SK-N-SH (cell line): Measurements from ENCODE around the gene WIPF2.

ENCODE experiments used
- CHD2 ChIP-seq: fragments of 150-350 bp; IDR thresholded peaks from 2 replicates; pipeline ENCODE4 v1.6.1; 2018; ENCODE audit warnings: low read length; ENCODE audit not compliant: partially characterized antibody
- ELF1 ChIP-seq: IDR thresholded peaks from 2 replicates; pipeline ENCODE4 v1.4.0; 2012
- EZH2phosphoT487 ChIP-seq: fragments of 200-600 bp; sonication (generic); IDR thresholded peaks from 2 replicates; pipeline ENCODE4 v1.6.1; 2017; ENCODE audit warnings: low read depth, mixed run types, mild to moderate bottlenecking, antibody characterized with exemption, moderate library complexity, borderline replicate concordance
- GABPA ChIP-seq: IDR thresholded peaks from 2 replicates; pipeline ENCODE4 v1.4.0; 2012; ENCODE audit warnings: low read depth, mild to moderate bottlenecking
- GATA2 ChIP-seq: sonication (generic); formaldehyde crosslinking; IDR thresholded peaks from 2 replicates; pipeline ENCODE4 v1.5.0; 2020; ENCODE audit warnings: mild to moderate bottlenecking, missing genetic modification reagents
- MXI1 ChIP-seq: IDR thresholded peaks from 2 replicates; pipeline ENCODE4 v1.6.1; 2012; ENCODE audit warnings: mild to moderate bottlenecking, low read depth, low read length, improper control_type of control experiment
- NFIC ChIP-seq: IDR thresholded peaks from 2 replicates; pipeline ENCODE4 v1.4.0; 2012; ENCODE audit warnings: borderline replicate concordance
- POLR2AphosphoS5 ChIP-seq: IDR thresholded peaks from 2 replicates; pipeline ENCODE4 v1.6.1; 2012; ENCODE audit warnings: low read depth, low read length
- RXRA ChIP-seq: IDR thresholded peaks from 2 replicates; pipeline ENCODE4 v1.4.0; 2012; ENCODE audit warnings: low read depth, mild to moderate bottlenecking, borderline replicate concordance
- SIN3A ChIP-seq: IDR thresholded peaks from 2 replicates; pipeline ENCODE4 v1.6.1; 2012; ENCODE audit warnings: low read depth, mild to moderate bottlenecking, low read length, moderate library complexity, borderline replicate concordance
- TF ChIP-seq, protein P1 (sequence below): fragments of 200-600 bp; sonication (generic); IDR thresholded peaks from 2 replicates; pipeline ENCODE4 v1.6.1; 2017; ENCODE audit warnings: antibody characterized with exemption, mild to moderate bottlenecking, moderate library complexity

DNA sequence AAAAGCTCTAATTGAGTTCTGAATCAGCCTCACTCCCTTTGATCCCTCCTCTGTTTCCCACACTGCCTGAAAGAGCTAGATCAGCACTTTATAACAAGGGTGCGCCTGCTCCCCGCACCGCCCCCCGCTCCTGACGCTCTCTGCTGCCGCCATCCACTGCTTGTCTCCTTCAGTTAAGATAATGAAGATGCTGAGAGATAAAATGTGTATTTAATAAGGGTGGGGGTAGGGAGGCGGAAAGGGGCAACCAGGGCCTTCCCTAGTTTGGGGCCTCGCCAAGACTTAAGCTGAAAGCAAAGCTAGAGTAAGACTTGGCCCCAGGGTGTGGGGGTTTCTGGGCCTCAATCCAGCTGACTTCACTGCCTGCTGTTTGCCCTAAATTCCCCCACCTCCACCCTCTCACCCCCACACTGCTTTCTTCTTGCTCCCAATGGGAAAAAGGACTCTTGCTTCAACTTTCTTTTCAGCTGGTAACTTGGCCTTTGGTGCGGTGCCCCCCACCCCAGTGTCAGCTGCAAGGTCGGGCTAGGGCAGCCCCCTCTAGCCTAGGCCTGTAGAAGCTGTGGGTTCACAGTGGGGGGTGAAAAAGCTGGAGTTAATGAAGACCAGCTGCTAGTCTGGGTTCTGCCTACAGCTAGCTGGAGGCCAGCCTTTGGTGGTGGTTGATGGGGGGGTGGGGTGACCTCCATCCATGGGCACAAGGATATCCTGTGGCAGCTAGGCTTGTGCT lies 88.1 kb downstream of the WIPF2 start:
- TF ChIP-seq EZH2phosphoT487: no peak
- TF ChIP-seq, protein P1, sequence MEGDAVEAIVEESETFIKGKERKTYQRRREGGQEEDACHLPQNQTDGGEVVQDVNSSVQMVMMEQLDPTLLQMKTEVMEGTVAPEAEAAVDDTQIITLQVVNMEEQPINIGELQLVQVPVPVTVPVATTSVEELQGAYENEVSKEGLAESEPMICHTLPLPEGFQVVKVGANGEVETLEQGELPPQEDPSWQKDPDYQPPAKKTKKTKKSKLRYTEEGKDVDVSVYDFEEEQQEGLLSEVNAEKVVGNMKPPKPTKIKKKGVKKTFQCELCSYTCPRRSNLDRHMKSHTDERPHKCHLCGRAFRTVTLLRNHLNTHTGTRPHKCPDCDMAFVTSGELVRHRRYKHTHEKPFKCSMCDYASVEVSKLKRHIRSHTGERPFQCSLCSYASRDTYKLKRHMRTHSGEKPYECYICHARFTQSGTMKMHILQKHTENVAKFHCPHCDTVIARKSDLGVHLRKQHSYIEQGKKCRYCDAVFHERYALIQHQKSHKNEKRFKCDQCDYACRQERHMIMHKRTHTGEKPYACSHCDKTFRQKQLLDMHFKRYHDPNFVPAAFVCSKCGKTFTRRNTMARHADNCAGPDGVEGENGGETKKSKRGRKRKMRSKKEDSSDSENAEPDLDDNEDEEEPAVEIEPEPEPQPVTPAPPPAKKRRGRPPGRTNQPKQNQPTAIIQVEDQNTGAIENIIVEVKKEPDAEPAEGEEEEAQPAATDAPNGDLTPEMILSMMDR: no peak
- TF ChIP-seq CHD2: peak; percentile 92
- TF ChIP-seq RXRA: peak; percentile 74
- peak; percentile 74; the same call in 1 of the 2 replicates for TF ChIP-seq POLR2AphosphoS5
- peak; percentile 77; the same call in 1 of the 2 replicates for TF ChIP-seq SIN3A
- TF ChIP-seq ELF1: peak; percentile 11; the same call in 1 of the 2 replicates
- peak; percentile 59; the same call in 1 of the 2 replicates for TF ChIP-seq MXI1
- TF ChIP-seq GABPA: no peak
- peak; percentile 96 for TF ChIP-seq NFIC
- TF ChIP-seq GATA2 (CRISPR knock-in tag): peak; percentile 99
